ENCODE results near the gene KLRF2.

KLRF2 gene

DNA sequence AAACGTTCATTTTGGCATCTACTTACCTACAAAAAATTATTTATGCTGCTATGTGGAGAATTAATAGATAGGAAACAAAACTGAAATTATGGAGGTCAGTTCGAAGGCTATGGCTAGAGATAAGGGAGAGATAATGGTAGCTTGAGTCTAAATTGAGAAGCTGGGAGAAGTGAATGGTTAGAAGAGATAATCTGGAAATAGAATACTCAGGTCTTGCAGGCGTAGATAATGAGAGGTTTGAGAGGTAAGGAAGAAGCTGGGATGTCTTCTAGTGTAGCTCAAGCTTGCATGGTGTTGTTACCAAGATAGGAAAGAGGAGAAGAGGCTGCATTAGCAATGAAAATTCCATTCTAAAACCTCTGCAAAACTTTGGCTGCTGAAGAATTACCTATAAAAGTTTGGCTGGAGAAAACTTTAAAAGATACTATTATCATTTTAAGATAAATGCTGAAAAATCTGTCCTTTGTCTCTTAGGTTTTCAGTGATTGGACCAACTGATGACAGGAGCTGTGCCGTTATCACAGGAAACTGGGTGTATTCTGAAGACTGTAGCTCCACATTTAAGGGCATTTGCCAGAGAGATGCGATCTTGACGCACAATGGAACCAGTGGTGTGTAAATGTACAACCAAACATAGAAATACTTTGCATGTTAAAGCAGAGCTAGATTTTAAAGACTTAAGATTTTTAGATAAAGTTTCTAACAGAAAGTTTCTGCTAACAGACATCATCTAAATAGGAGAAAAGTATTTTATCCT lies 14.1 kb downstream of the KLRF2 start:
- Histone ChIP-seq H3K9ac (ENCODE audit: low read depth, low read length) (no peak overlapping the region), H3K9me3 (ENCODE audit: control insufficient read depth, insufficient read depth, low read length) (no peaks in the 10 kb centered on the region), H3K4me1 (ENCODE audit: control insufficient read depth, insufficient read depth, low read length) (no peaks in the 10 kb centered on the region), H3K27me3 (ENCODE audit: control insufficient read depth, insufficient read depth, low read length) (no peaks in the 10 kb centered on the region), H3K4me3 (ENCODE audit: low read depth, low read length) (no peak overlapping the region), H3K36me3 (ENCODE audit: control insufficient read depth, insufficient read depth, low read length) (no peaks in the 10 kb centered on the region)

DNA sequence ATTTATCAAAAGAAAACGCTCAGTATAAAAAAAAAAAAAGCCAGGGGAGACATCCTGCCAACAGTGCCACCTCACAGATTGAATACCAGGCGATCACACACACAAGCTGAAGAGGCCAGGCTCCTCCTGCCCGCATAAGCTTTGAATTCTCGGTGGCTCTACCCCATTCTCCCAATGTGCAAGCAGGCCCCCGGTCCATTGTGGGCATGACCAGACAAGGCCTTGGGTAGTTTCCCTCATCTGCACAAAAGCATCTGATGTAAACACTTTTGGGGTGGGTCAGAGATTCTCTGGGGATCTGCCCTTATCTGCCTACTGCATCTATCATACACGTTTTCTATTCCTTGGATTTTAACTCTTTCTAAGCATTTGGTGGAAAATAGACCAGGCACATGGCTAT lies 16.2 kb downstream of the KLRF2 start:
- Histone ChIP-seq H3K4me1 (ENCODE audit: control insufficient read depth, insufficient read depth, low read length) (no peaks in the 10 kb centered on the region), H3K36me3 (ENCODE audit: control insufficient read depth, insufficient read depth, low read length) (no peaks in the 10 kb centered on the region), H3K27me3 (ENCODE audit: control insufficient read depth, insufficient read depth, low read length) (no peaks in the 10 kb centered on the region), H3K9me3 (ENCODE audit: control insufficient read depth, insufficient read depth, low read length) (no peaks in the 10 kb centered on the region), H3K9ac (ENCODE audit: low read depth, low read length) (no peak overlapping the region), H3K4me3 (ENCODE audit: low read depth, low read length) (no peak overlapping the region)

DNA sequence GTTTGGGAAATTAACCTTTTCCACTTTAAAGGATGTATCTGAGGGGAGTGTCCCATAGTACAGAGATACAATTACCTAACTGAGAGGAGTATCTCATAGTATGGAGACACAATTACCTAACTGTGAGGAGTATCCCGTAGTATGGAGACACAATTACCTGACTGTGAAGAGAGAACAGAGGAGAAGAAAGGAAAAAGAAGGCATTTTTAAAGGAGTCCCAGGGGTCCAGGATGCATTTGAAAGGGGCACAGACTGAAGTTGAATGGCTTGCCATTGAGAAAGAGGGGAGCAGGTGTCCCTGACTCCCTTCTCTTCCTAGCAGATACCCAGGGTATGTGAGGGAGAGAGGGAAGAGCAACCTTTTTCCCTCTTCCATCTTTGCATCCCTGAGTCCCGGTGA lies 17.9 kb downstream of the KLRF2 start:
- no peaks in the 10 kb centered on the region for H3K9me3 ChIP-seq (ENCODE audit: control insufficient read depth, insufficient read depth, low read length)
- no peaks in the 10 kb centered on the region for H3K36me3 ChIP-seq (ENCODE audit: control insufficient read depth, insufficient read depth, low read length)
- H3K4me1 ChIP-seq (ENCODE audit: control insufficient read depth, insufficient read depth, low read length) = no peaks in the 10 kb centered on the region
- no peak overlapping the region for H3K9ac ChIP-seq (ENCODE audit: low read depth, low read length)
- H3K27me3 ChIP-seq (ENCODE audit: control insufficient read depth, insufficient read depth, low read length) = no peaks in the 10 kb centered on the region
- no peak overlapping the region for H3K4me3 ChIP-seq (ENCODE audit: low read depth, low read length)

DNA sequence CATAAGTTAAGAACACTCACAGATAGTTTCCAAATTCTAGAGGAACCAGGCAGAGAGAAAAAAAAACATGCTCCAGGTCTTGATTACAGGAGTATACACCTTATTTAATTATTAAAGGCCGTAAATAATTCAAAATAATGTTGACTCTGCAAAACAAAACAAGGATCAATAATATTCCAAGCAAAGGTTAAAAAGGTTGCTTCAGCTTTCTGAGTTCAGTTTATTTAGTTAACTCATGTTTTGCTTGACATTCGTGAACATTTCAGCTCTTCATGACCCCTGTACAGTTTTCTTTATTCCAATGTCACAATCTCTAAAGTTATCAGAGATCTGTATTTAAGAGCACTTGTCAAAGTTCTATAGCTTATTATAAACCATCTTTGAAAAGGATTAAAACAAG lies 19.6 kb downstream of the KLRF2 start:
- Histone ChIP-seq H3K4me1 (ENCODE audit: control insufficient read depth, insufficient read depth, low read length) (no peaks in the 10 kb centered on the region), H3K9ac (ENCODE audit: low read depth, low read length) (no peak overlapping the region), H3K27me3 (ENCODE audit: control insufficient read depth, insufficient read depth, low read length) (no peaks in the 10 kb centered on the region), H3K9me3 (ENCODE audit: control insufficient read depth, insufficient read depth, low read length) (no peaks in the 10 kb centered on the region), H3K4me3 (ENCODE audit: low read depth, low read length) (no peak overlapping the region), H3K36me3 (ENCODE audit: control insufficient read depth, insufficient read depth, low read length) (no peaks in the 10 kb centered on the region)

DNA sequence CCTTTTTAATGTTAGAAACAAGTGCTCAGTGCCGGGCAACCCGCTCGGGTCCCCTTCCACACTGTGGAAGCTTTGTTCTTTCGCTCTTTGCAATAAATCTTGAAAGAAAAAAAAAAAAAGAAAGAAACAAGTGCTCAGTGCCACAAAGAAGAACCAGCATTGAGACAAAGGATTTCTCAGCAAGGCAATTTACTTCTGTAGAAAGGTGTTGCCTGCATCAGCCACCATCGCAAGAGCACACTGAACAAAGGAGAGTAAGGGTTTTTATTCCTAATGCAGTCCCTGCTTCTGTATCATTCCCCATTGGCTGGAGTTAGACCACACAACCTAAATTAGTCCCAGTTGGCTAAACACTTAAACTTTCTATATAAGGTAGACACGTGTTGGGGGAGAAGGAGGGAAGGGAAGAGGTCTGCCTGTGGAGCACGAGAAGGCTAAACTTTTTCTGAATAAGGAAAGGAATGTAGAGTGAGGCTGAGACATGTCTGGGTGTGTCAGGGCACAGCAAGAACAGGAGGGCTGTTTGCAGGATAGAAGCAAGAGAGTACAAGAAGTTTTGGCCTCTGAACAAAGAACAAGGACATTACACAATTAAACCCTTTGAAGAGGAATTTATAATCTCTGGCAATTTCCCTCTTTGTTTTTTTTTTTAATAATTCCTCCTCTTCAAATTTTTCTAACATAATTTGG lies 21.4 kb downstream of the KLRF2 start:
- no peaks in the 10 kb centered on the region for H3K9me3 ChIP-seq (ENCODE audit: control insufficient read depth, insufficient read depth, low read length)
- H3K36me3 ChIP-seq (ENCODE audit: control insufficient read depth, insufficient read depth, low read length) = no peaks in the 10 kb centered on the region

DNA sequence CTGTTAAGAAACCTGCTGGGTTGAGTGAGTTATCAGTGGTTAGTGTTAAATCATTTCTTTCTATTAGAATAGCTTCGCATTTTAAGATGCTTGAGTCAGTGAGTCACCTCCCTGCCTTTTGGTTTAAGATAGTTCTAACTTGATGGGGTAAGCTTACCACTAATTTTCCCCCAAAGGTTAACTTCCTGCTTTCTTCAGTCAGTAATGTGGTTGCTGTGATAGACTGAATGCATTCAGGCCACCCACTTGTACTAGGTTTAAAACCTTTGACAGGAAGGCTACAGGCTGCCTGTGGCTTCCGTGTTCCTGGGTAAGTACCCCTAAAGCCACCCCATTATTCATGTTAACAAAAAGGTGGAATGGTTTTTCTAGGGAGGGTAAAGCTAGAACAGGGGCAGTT lies 25.6 kb downstream of the KLRF2 start:
- H3K9me3 ChIP-seq (ENCODE audit: control insufficient read depth, insufficient read depth, low read length) = peaks cover 20% of the 10 kb centered on the region
- H3K4me3 ChIP-seq (ENCODE audit: low read depth, low read length) = no peak overlapping the region
- H3K27me3 ChIP-seq (ENCODE audit: control insufficient read depth, insufficient read depth, low read length) = no peaks in the 10 kb centered on the region
- H3K9ac ChIP-seq (ENCODE audit: low read depth, low read length) = no peak overlapping the region
- H3K4me1 ChIP-seq (ENCODE audit: control insufficient read depth, insufficient read depth, low read length) = no peaks in the 10 kb centered on the region
- no peaks in the 10 kb centered on the region for H3K36me3 ChIP-seq (ENCODE audit: control insufficient read depth, insufficient read depth, low read length)

More for the DNA sequence above, 21.4 kb downstream of the KLRF2 start:
- H3K4me1 ChIP-seq (ENCODE audit: control insufficient read depth, insufficient read depth, low read length) = no peaks in the 10 kb centered on the region
- H3K4me3 ChIP-seq (ENCODE audit: low read depth, low read length) = no peak overlapping the region
- no peak overlapping the region for H3K9ac ChIP-seq (ENCODE audit: low read depth, low read length)
- no peaks in the 10 kb centered on the region for H3K27me3 ChIP-seq (ENCODE audit: control insufficient read depth, insufficient read depth, low read length)

DNA sequence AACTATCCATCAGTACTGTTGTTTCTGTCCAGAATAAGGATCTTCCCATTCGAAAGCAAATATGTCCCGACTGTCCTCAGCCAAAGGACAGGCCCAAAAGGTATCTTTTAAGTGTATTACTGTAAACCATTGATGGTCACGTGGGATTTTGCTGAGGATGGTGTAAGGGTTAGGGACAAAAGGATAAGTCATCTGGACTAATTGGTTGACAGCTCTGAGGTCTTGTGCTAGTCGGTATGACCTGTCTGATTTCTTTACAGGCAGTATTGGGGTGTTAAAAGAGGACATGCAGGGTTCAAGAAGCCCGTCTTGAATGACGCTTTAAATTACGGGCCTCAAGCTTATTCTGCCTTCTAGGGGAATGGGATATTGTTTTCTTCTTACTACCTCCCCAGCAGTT lies 26.5 kb downstream of the KLRF2 start:
- Histone ChIP-seq H3K4me1 (ENCODE audit: control insufficient read depth, insufficient read depth, low read length) (no peaks in the 10 kb centered on the region), H3K4me3 (ENCODE audit: low read depth, low read length) (no peak overlapping the region), H3K9ac (ENCODE audit: low read depth, low read length) (no peak overlapping the region), H3K36me3 (ENCODE audit: control insufficient read depth, insufficient read depth, low read length) (no peaks in the 10 kb centered on the region), H3K9me3 (ENCODE audit: control insufficient read depth, insufficient read depth, low read length) (peaks cover 20% of the 10 kb centered on the region), H3K27me3 (ENCODE audit: control insufficient read depth, insufficient read depth, low read length) (no peaks in the 10 kb centered on the region)

DNA sequence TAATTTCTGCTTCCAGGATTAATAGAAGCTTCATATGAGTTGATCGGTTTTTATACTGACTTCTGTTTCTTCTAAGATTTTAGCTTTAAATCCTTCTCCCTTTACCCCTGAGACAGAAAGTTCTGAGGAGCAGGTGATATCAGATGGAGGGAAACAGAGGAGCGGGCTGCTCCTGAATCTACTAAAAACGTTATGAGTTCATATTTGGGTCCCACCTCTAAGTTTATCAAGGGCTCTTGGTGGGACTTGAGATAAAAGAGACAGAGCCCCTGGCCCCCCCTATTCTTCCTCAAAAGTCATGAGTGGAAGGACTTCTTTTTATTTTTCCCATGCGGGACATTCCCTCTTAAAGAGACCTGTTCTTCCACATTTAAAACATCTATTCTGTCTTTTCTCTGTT lies 27.1 kb downstream of the KLRF2 start:
- Histone ChIP-seq H3K9me3 (ENCODE audit: control insufficient read depth, insufficient read depth, low read length) (peaks cover 20% of the 10 kb centered on the region), H3K27me3 (ENCODE audit: control insufficient read depth, insufficient read depth, low read length) (no peaks in the 10 kb centered on the region), H3K36me3 (ENCODE audit: control insufficient read depth, insufficient read depth, low read length) (no peaks in the 10 kb centered on the region), H3K4me3 (ENCODE audit: low read depth, low read length) (no peak overlapping the region), H3K9ac (ENCODE audit: low read depth, low read length) (no peak overlapping the region), H3K4me1 (ENCODE audit: control insufficient read depth, insufficient read depth, low read length) (no peaks in the 10 kb centered on the region)

DNA sequence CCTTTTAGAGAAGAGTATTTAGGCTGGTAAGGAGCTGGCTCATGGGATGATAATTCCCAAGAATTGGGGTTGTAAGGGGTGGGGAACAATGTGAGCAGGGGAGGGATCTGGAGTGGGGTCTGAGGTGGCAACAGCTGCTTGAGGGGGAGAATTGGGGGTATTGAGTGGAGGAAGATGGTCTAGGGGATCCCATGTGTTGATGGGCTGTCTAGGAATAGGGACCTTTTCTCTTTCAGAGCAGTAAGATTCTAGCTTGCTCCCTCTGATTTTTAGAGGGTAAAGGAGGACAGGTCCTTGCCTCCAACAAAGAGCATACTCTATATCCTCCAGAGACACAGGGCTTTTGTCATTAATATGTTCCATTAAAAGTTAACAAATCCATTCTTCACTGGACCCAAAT lies 28.4 kb downstream of the KLRF2 start:
- Histone ChIP-seq H3K4me1 (ENCODE audit: control insufficient read depth, insufficient read depth, low read length) (no peaks in the 10 kb centered on the region), H3K36me3 (ENCODE audit: control insufficient read depth, insufficient read depth, low read length) (no peaks in the 10 kb centered on the region), H3K9ac (ENCODE audit: low read depth, low read length) (no peak overlapping the region), H3K4me3 (ENCODE audit: low read depth, low read length) (no peak overlapping the region), H3K9me3 (ENCODE audit: control insufficient read depth, insufficient read depth, low read length) (peaks cover 20% of the 10 kb centered on the region), H3K27me3 (ENCODE audit: control insufficient read depth, insufficient read depth, low read length) (no peaks in the 10 kb centered on the region)

DNA sequence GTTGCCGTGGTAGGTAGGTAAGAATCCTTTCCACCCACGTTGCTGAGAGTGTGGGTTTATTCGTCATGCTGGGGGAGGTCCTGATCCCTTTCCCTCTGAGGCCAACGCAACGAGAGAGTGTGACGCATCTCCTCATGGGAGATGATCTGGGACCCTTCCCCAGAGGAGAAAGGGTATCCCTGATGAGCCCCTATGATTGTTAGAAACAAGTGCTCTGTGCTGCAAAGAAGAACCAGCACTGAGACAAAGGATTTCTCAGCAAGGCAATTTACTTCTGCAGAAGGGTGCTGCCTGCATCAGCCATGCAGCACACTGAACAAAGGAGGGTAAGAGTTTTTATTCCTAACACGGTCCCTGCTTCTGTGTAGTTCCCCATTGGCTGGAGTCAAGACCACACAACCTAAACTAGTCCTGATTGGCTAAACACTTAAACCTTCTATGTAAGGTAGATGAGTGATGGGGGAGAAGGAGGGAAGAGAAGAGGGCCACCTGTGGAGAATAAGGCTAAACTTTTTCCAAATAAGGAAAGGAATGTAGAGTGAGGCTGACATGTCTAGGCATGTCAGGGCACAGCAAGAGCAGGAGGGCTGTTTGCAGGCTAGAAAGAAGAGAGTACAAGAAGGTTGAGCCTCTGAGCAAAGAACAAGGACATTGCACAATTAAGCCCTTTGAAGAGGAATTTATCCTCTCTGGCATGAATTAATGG lies 29.6 kb downstream of the KLRF2 start:
- Histone ChIP-seq H3K4me3 (ENCODE audit: low read depth, low read length) (no peak overlapping the region), H3K9ac (ENCODE audit: low read depth, low read length) (no peak overlapping the region)

DNA sequence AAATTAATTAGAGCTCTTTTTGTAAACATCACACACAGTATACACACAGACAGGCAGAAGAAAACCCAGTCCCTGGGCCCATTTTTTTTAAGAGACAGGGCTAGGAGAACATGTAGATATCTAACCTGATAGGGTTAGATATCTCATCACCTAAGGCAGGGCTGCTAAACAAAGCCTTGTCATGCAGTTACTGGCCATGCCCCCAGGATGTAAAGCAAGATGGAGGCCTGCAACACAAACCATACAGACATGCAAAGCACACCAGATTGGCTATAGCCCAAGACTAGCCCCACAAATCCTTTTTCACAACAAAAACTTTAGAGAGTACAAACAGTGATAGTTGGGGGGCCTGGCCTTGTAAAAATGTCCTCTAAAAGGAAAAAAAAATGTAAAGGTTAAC lies 30.4 kb downstream of the KLRF2 start:
- Histone ChIP-seq H3K36me3 (ENCODE audit: control insufficient read depth, insufficient read depth, low read length) (no peaks in the 10 kb centered on the region), H3K4me1 (ENCODE audit: control insufficient read depth, insufficient read depth, low read length) (no peaks in the 10 kb centered on the region), H3K9ac (ENCODE audit: low read depth, low read length) (no peak overlapping the region), H3K9me3 (ENCODE audit: control insufficient read depth, insufficient read depth, low read length) (peaks cover 20% of the 10 kb centered on the region), H3K27me3 (ENCODE audit: control insufficient read depth, insufficient read depth, low read length) (no peaks in the 10 kb centered on the region), H3K4me3 (ENCODE audit: low read depth, low read length) (no peak overlapping the region)

More for the DNA sequence above, 29.6 kb downstream of the KLRF2 start:
- H3K36me3 ChIP-seq (ENCODE audit: control insufficient read depth, insufficient read depth, low read length) = no peaks in the 10 kb centered on the region
- H3K9me3 ChIP-seq (ENCODE audit: control insufficient read depth, insufficient read depth, low read length) = peaks cover 20% of the 10 kb centered on the region
- H3K27me3 ChIP-seq (ENCODE audit: control insufficient read depth, insufficient read depth, low read length) = no peaks in the 10 kb centered on the region
- no peaks in the 10 kb centered on the region for H3K4me1 ChIP-seq (ENCODE audit: control insufficient read depth, insufficient read depth, low read length)

DNA sequence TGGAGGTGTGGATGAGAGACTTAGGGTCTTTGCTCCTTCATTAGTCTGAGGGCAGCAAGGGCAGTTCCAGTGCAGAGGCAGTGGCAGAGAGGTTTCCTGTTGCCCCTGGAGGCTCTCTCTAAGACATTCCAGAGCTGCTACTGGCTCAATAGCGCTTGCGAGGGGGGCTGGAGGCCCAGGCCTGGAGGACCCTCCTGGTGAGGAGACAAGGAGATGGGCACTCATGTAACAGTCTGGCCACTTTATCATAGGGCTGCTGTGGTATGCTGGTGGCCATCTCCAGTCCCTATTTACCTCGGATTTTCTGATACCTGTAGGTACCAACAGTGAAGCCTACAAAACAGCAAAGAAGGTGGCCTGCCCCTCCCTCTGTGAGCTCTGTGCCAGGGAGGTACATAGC lies 38.2 kb downstream of the KLRF2 start:
- no peaks in the 10 kb centered on the region for H3K9me3 ChIP-seq (ENCODE audit: control insufficient read depth, insufficient read depth, low read length)
- no peaks in the 10 kb centered on the region for H3K4me1 ChIP-seq (ENCODE audit: control insufficient read depth, insufficient read depth, low read length)
- no peaks in the 10 kb centered on the region for H3K27me3 ChIP-seq (ENCODE audit: control insufficient read depth, insufficient read depth, low read length)
- no peak overlapping the region for H3K9ac ChIP-seq (ENCODE audit: low read depth, low read length)
- no peaks in the 10 kb centered on the region for H3K36me3 ChIP-seq (ENCODE audit: control insufficient read depth, insufficient read depth, low read length)
- H3K4me3 ChIP-seq (ENCODE audit: low read depth, low read length) = no peak overlapping the region
